HuH-7 (cell line): ENCODE results near the gene HACD3.
"Not testable (repeated sequence)": the region's sequence is repeated elsewhere in the genome, so short reads cannot be mapped to it uniquely, and the experiment has no call there.

ENCODE experiments used
- DNase-seq: peaks from one replicate; pipeline ENCODE4 v3.0.0; 2011; ENCODE audit warnings: low spot score

The HACD3 gene

DNA sequence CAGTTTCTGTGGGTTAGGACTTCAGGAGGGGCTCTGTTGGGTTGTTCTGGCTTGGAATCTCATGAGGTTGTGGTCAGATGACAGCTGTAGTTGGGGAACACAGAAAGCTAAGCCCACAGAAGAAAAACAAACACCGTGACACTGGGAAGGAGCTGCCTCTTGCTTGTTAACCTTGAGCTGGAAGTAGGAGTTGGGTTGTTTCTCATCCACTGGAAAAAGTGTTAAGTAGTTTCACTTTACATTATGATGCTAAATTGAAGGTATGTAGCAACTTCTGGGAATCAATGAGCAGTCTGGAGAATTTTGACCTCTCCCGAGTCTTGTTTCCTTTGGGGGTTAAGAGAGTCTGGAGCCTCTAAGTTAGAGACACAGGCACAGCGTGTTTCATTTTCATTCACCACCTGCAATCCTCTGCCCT is 20.4 kb downstream of the HACD3 start:
- no peak for DNase-seq

DNA sequence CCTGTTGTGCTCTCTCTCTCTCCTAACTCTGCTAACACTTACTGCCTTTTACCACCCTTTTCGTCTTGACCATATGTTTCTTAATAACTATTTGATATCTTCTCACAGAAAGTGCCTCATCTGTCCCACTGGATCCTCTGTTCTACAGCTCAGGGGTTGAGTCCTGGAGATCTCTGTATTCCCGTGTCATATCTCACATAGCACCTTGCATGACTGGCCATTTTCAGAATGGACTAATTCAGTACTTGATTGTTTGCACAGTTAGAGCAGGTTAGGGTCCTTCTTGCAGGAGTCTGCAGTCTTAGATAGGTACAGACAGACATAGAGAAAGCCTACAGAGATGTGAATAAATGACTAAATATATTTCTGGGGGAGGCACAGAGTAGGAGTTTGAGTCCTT is 20.9 kb downstream of the HACD3 start:
- no peak for DNase-seq

GRCh38 chr15:65552851-65553250 is 22.6 kb downstream of the HACD3 start:
- not testable (repeated sequence) for DNase-seq

GRCh38 chr15:65553691-65554090 is 23.4 kb downstream of the HACD3 start:
- no peak for DNase-seq

- DNase-seq, result no peak
Measured at GRCh38 chr15:65556622-65557021, 26.4 kb downstream of the HACD3 start.

DNA sequence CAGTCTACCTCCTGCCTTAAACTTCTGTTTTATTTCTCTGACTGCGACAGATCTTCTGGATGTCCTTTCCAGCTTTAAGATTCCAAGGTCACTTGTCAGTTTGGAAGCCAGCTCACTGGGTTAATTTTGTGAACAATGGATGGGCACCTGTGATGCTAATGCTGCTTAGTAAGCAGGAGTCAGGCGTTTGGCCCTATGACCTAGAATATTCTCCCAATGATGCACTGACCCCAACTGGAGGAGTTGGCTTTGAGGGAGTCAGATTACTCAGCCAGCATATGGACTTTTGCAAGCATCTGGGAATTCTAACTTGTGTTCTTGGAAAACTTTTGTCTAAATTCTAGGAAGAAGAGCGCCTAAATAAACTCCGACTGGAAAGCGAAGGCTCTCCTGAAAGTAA is 28.1 kb downstream of the HACD3 start:
- no peak for DNase-seq

DNA sequence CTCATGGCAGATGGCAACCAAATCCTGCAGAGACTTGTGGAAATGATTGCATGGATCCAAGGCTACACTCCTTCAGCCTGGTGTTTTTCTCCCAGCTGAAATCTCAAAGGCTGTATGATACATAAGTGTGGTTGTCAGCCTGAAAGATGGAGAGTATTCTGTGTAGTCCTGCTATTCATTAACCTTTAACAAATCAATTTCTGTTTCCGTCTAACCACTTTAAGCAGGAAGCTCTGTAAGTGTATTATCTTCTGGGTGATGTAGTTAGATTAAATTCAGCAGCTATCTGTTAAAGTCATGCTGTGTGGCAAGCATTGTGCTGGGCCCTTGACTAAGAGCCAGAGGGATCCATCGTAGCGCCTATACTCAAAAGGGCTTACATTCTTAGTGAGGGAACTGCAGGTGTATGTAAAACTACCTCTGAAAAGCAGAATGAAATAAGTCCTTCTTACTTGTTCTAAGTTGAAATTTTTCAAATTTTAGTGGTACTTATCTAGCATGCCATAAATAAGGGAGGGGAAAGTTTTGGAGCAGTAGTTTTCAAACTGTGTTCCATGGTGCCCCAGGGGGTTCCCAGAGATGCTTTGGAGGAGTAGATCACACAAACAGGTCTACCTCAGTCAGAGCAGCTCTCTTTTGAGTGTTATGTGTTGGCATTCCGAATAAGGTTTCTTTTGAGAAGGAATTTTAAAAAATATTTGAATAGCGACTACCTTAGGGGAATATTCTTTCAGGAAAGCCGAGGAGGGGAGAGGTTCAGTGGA is 28.9 kb downstream of the HACD3 start:
- no peak for DNase-seq

DNA sequence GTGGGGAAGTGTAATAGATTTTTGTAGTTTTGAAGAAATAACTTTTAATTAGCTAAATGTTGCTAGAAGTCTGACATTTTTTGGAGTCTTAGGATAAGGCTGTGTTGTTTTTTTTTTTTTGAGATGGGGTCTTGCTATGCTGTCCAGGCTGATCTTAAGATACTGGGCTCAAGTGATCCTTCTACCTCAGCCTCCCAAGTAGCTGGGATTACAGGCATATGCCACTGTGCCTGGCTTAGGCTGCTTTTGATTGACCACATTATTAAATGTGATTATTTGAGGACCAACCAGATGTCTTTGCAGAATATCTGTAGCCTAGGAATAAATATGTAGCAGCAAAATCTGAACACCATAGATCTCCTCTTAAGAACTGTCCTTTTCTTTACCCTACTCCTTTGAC is 29.7 kb downstream of the HACD3 start:
- no peak for DNase-seq

DNA sequence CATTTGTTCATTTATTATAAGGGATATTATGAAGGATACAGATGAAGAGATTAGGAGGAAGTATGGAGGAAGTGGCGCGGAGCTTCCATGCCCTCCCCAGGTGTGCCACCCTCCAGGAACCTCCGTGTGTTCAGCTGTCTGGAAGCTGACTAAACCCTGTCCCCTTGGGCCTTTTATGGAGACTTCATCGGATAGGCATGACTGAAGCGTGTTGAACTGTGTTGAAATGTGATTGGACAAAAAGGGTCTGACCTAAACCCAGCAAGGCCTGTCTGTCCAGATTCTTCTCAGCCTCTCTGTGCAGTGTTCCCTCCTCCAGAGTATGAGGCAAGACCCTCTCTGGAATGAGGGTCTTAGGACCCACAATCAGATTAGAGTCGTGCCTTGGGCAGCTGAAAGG is 31.7 kb downstream of the HACD3 start:
- no peak for DNase-seq

- no peak for DNase-seq
Measured at GRCh38 chr15:65569728-65570127, 39.5 kb downstream of the HACD3 start.

GRCh38 chr15:65571971-65572370 is 41.7 kb downstream of the HACD3 start:
- DNase-seq, result no peak

GRCh38 chr15:65576664-65577063 is 46.4 kb downstream of the HACD3 start:
- no peak for DNase-seq

- DNase-seq, result no peak
Measured at GRCh38 chr15:65577129-65577996, 47.1 kb downstream of the HACD3 start.

GRCh38 chr15:65578904-65579728 is 48.9 kb downstream of the HACD3 start:
- DNase-seq, result no peak

DNA sequence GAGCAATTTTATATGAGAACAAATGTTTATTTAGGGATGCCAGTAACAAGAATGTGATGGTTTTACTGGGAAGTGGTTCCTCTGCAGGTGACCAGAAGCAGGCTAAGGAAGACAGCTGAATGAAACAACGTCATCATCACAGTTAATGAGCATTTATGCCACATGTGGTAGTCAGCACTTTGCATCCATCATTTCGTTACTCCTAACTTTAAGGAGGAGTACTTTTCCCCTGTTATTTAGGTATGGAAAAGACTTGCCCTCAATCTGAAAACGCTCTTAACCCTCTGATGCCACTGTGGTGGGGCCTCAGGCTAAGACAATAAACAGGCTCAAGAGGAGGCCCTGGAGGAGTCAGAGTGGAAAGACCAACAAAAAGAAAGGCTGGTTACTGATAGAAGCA is 49.5 kb downstream of the HACD3 start:
- no peak for DNase-seq

GRCh38 chr15:65580287-65580686 is 50.0 kb downstream of the HACD3 start:
- DNase-seq, result no peak

GRCh38 chr15:65583701-65584100 is 53.4 kb downstream of the HACD3 start:
- DNase-seq, result no peak

DNA sequence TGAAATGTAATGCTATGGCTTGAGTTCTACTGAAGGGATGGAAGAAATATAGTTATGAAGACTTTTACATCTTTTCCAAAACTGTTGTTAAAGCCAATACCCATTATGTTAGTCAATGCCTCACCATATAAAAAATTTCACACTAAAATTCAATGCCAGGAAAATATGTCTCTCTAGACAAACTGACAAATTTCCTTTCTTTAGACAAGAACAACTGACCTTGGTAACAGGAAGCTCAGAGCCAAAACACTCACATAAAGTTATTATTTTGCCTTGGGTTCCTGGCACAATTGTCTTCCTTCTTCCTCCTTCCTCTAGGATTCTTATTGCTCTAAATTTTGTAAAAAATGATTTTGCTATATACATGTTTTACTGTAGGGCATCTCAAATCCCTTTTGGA is 54.0 kb downstream of the HACD3 start:
- DNase-seq, result no peak

GRCh38 chr15:65587094-65587493 is 56.8 kb downstream of the HACD3 start:
- DNase-seq, result no peak

DNA sequence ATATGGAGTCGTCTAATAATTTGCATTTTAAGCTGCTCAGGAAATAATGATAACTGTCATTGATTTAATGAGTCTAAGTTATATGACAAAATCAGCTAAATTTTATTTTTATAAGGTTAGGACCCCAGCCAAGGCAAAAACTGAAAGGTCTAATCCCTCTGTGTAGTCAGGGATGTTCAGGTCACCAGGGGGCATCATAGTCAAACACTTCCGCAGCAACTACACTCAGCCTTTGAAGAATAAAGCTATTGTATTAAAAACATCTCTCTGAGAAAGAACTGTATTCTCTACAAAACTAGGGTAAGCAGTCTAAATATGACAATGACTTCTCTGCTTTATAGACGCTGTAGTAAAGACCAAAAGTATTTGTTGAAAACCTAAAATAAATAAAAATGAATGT is 65.7 kb downstream of the HACD3 start:
- peak; percentile 67 for DNase-seq

DNA sequence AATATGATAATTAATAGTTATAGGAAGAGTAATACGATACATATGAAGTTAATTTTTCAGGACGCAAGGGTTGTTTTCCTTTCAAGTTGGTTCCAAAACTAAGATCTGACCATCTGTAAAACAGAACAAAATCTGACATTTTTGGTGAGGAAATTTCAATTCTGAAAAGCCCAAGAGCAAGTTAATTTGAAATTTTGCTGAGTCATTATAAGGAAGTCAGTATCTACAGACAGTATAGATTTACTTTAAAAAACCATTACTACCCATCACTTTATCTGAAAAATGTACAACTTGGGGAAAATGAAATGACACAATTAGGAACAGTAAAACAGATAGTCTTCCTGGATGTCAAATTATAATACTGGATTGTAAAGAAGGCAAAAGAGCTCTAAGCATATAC is 68.2 kb downstream of the HACD3 start:
- DNase-seq, result no peak

DNA sequence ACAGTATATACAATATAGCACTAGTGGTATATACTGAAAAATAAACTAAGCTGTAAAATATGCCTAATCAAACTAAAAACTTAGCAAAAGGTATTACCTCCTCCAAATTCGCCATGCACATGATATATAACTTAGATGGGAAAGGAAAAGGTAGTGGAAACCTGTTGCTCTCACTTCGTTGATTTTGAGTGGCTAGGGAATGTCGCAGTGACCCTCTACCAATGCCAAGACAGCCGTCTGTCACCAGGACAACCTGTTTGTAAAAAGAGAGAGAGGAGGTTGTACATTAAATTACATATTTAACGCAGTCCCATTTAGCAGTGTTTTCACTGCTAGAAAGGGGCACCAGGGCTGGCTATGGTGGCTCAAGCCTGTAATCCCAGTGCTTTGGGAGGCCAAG is 69.4 kb downstream of the HACD3 start:
- no peak for DNase-seq

DNA sequence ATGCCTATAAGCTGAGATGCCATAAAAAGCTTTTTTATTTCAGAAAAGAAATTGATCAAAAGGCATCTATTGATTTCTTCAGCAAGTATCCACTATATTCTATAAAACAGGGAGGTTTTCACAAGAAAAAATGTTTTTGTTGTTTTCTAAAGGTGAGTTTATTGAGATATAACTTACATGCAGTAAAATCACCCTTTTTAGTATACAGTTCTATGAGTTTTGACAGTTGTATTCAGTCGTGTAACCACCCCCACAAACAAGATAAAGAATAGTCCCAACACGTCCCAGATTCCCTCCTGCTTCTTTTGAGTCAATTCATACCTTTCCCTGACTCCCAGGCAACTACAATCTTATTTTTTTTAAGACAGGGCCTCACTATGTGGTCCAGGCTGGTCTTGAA is 72.9 kb downstream of the HACD3 start:
- DNase-seq, result no peak
